ENCODE measurements around the gene HOXD8. TPM values are rescaled to one million over a fixed set of nuclear protein-coding genes. Genes with fewer than 3 reads are reported as not detected.
A peak's percentile ranks its signal among the peaks of the same experiment; 100 is the strongest.

The HOXD8 gene
- total RNA-seq, 1 donor from 2014 or later: not detected

DNA sequence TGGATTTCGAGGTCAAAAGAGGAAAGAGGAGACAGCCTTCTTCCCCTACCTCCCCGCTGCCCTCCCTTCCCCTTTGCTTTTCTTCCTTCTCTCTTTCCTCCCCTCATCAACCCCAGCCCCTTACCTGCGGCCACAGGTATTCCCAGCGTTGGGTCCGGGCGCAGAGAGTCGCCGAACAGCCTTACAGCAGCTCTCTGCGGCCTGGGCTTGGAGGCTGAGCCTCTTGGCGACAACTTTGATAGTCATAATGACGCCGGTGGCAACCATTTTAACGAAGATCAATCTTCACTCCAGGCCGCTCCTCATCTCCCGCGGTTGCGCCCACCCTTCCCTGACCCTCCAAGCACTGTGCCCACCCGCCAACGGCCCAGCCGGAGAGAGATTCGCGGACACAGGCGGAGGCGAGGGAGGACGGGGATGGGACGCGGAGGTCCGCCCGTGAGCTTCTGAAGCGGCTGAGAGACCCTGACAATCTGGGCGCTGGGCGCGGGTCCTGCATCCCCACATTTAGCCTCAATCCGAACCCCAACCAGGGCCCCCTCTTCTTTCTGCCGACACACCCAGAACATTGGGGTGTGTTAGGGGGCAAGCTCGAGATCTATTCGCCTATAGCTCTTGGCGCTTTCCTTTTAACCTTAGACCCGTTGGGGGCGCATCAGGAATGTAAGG is 44.3 kb upstream of the HOXD8 start:
- Mint-ChIP-seq H3K9me3 (ENCODE audit: low read depth) (no peaks in the 10 kb centered on the region), H3K4me3 (ENCODE audit: low read depth) (no peak overlapping the region), H3K27me3 (peaks cover 98% of the 10 kb centered on the region), H3K4me1 (ENCODE audit: low read depth) (peaks cover 5% of the 10 kb centered on the region), H3K27ac (peak overlapping the region; percentile 77), H3K36me3 (ENCODE audit: insufficient read depth) (no peaks in the 10 kb centered on the region)
- TF ChIP-seq, protein P1, sequence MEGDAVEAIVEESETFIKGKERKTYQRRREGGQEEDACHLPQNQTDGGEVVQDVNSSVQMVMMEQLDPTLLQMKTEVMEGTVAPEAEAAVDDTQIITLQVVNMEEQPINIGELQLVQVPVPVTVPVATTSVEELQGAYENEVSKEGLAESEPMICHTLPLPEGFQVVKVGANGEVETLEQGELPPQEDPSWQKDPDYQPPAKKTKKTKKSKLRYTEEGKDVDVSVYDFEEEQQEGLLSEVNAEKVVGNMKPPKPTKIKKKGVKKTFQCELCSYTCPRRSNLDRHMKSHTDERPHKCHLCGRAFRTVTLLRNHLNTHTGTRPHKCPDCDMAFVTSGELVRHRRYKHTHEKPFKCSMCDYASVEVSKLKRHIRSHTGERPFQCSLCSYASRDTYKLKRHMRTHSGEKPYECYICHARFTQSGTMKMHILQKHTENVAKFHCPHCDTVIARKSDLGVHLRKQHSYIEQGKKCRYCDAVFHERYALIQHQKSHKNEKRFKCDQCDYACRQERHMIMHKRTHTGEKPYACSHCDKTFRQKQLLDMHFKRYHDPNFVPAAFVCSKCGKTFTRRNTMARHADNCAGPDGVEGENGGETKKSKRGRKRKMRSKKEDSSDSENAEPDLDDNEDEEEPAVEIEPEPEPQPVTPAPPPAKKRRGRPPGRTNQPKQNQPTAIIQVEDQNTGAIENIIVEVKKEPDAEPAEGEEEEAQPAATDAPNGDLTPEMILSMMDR (IDR thresholded peaks at IDR 0.05; ENCODE audit: unreplicated experiment): no peak
- DNase-seq (ENCODE audit: low spot score, unreplicated experiment): no peak

GRCh38 chr2:176085861-176086771 is 43.4 kb upstream of the HOXD8 start:
- H3K9me3 Mint-ChIP-seq (ENCODE audit: low read depth): no peaks in the 10 kb centered on the region
- H3K27ac Mint-ChIP-seq: no peak overlapping the region
- peaks cover 98% of the 10 kb centered on the region for H3K27me3 Mint-ChIP-seq
- no peak for DNase-seq (ENCODE audit: low spot score, unreplicated experiment)
- H3K36me3 Mint-ChIP-seq (ENCODE audit: insufficient read depth): no peaks in the 10 kb centered on the region
- TF ChIP-seq, protein P1 (IDR thresholded peaks at IDR 0.05; ENCODE audit: unreplicated experiment): peak; percentile 66
- no peak overlapping the region for H3K4me3 Mint-ChIP-seq (ENCODE audit: low read depth)
- peaks cover 5% of the 10 kb centered on the region for H3K4me1 Mint-ChIP-seq (ENCODE audit: low read depth)

GRCh38 chr2:176087330-176088047 is 42.0 kb upstream of the HOXD8 start:
- DNase-seq (ENCODE audit: low spot score, unreplicated experiment): no peak
- H3K27ac Mint-ChIP-seq: no peak overlapping the region

GRCh38 chr2:176088048-176088936 is 41.2 kb upstream of the HOXD8 start:
- TF ChIP-seq, protein P1 (IDR thresholded peaks at IDR 0.05; ENCODE audit: unreplicated experiment): peak; percentile 76
- Mint-ChIP-seq H3K4me1 (ENCODE audit: low read depth) (peaks cover 3% of the 10 kb centered on the region), H3K27me3 (peaks cover 92% of the 10 kb centered on the region), H3K36me3 (ENCODE audit: insufficient read depth) (no peaks in the 10 kb centered on the region), H3K9me3 (ENCODE audit: low read depth) (no peaks in the 10 kb centered on the region), H3K4me3 (ENCODE audit: low read depth) (peak overlapping the region; percentile 67), H3K27ac (no peak overlapping the region)
- DNase-seq (ENCODE audit: low spot score, unreplicated experiment): no peak

More at GRCh38 chr2:176087330-176088047, 42.0 kb upstream of the HOXD8 start:
- TF ChIP-seq, protein P1 (IDR thresholded peaks at IDR 0.05; ENCODE audit: unreplicated experiment): no peak
- H3K36me3 Mint-ChIP-seq (ENCODE audit: insufficient read depth): no peaks in the 10 kb centered on the region
- H3K9me3 Mint-ChIP-seq (ENCODE audit: low read depth): no peaks in the 10 kb centered on the region
- peaks cover 7% of the 10 kb centered on the region for H3K4me1 Mint-ChIP-seq (ENCODE audit: low read depth)
- peak overlapping the region; percentile 67 for H3K4me3 Mint-ChIP-seq (ENCODE audit: low read depth)
- peaks cover 98% of the 10 kb centered on the region for H3K27me3 Mint-ChIP-seq

Measured in progenitor cell of endocrine pancreas (in vitro differentiated cells).